H9 (cell line): ENCODE results near the gene GNLY. TPM values are rescaled to one million over a fixed set of nuclear protein-coding genes. Genes with fewer than 3 reads are reported as not detected.

Experiments used
- DNase-seq: peaks from one replicate; pipeline ENCODE4 v3.0.0-alpha.2; 2017
- H2AFZ ChIP-seq: one replicate; pipeline ENCODE4 v1.6.1; 2013; ENCODE audit warnings: mild to moderate bottlenecking, low read length, control low read depth, moderate library complexity
- H2AK5ac ChIP-seq: 2 replicates; pipeline ENCODE4 v1.6.1; 2013; ENCODE audit warnings: low read length, control low read depth, mixed read lengths; ENCODE audit not compliant: insufficient read length
- H2BK120ac ChIP-seq: one replicate; pipeline ENCODE4 v1.6.1; 2013; ENCODE audit warnings: low read depth, mild to moderate bottlenecking, low read length, control low read depth, inconsistent platforms; ENCODE audit not compliant: poor library complexity, severe bottlenecking
- H2BK12ac ChIP-seq: 2 replicates; pipeline ENCODE4 v1.6.1; 2013; ENCODE audit warnings: low read length, control low read depth, mixed read lengths, low read depth; ENCODE audit not compliant: insufficient read length
- H2BK15ac ChIP-seq: 2 replicates; pipeline ENCODE4 v1.6.1; 2013; ENCODE audit warnings: low read depth, low read length, control low read depth
- H2BK20ac ChIP-seq: one replicate; pipeline ENCODE4 v1.6.1; 2013; ENCODE audit warnings: low read depth, mild to moderate bottlenecking, low read length, control low read depth, inconsistent platforms; ENCODE audit not compliant: poor library complexity, severe bottlenecking
- H2BK5ac ChIP-seq: 2 replicates; pipeline ENCODE4 v1.6.1; 2013; ENCODE audit warnings: low read length, control low read depth, mixed read lengths; ENCODE audit not compliant: insufficient read length
- H3K14ac ChIP-seq: 2 replicates; pipeline ENCODE4 v1.6.1; 2013; ENCODE audit warnings: low read length, control low read depth; ENCODE audit not compliant: insufficient read depth
- H3K18ac ChIP-seq: 2 replicates; pipeline ENCODE4 v1.6.1; 2013; ENCODE audit warnings: low read depth, mild to moderate bottlenecking, mixed read lengths, low read length, control low read depth; ENCODE audit not compliant: insufficient read length
- H3K23ac ChIP-seq: 2 replicates; pipeline ENCODE4 v1.6.1; 2013; ENCODE audit warnings: low read length, control low read depth, mixed read lengths, low read depth; ENCODE audit not compliant: insufficient read length
- H3K23me2 ChIP-seq: 2 replicates; pipeline ENCODE4 v1.6.1; 2013; ENCODE audit warnings: low read depth, mild to moderate bottlenecking, mixed read lengths, low read length, control low read depth; ENCODE audit not compliant: insufficient read length, poor library complexity, severe bottlenecking
- H3K27ac ChIP-seq: 2 replicates; pipeline ENCODE4 v1.5.1; 2013; ENCODE audit warnings: low read length, control low read depth, mixed read lengths, low read depth; ENCODE audit not compliant: insufficient read length
- H3K27me3 ChIP-seq: 2 replicates; pipeline ENCODE4 v1.6.1; 2013; ENCODE audit warnings: low read length, control low read depth, inconsistent platforms; ENCODE audit not compliant: insufficient read depth
- H3K4ac ChIP-seq: 2 replicates; pipeline ENCODE4 v1.6.1; 2013; ENCODE audit warnings: low read depth, mild to moderate bottlenecking, control low read depth, inconsistent platforms, low read length, moderate library complexity
- H3K4me1 ChIP-seq: 2 replicates; pipeline ENCODE4 v1.6.1; 2013; ENCODE audit warnings: low read length, control low read depth, inconsistent platforms; ENCODE audit not compliant: insufficient read depth
- H3K4me2 ChIP-seq: 2 replicates; pipeline ENCODE4 v1.6.1; 2013; ENCODE audit warnings: low read length, control low read depth, mixed read lengths; ENCODE audit not compliant: insufficient read length, insufficient read depth
- H3K56ac ChIP-seq: 2 replicates; pipeline ENCODE4 v1.6.1; 2013; ENCODE audit warnings: low read depth, mild to moderate bottlenecking, mixed read lengths, low read length, control low read depth; ENCODE audit not compliant: insufficient read length
- H3K79me1 ChIP-seq: 2 replicates; pipeline ENCODE4 v1.6.1; 2013; ENCODE audit warnings: low read depth, mild to moderate bottlenecking, moderate library complexity, low read length, control low read depth, inconsistent platforms; ENCODE audit not compliant: insufficient read depth, poor library complexity, severe bottlenecking
- H3K79me2 ChIP-seq: 2 replicates; pipeline ENCODE4 v1.6.1; 2013; ENCODE audit warnings: low read length, control low read depth, inconsistent platforms; ENCODE audit not compliant: insufficient read depth
- H3K9ac ChIP-seq: 2 replicates; pipeline ENCODE4 v1.6.1; 2013; ENCODE audit warnings: low read length, control low read depth, mixed read lengths; ENCODE audit not compliant: insufficient read length; ENCODE audit errors: extremely low read depth
- H3K9me3 ChIP-seq: one replicate; pipeline ENCODE4 v1.6.1; 2013; ENCODE audit warnings: low read depth, low read length, inconsistent platforms; ENCODE audit not compliant: control insufficient read depth
- H3T11ph ChIP-seq: one replicate; pipeline ENCODE4 v1.6.1; 2013; ENCODE audit warnings: mild to moderate bottlenecking, low read length, control low read depth, inconsistent platforms
- H4K20me1 ChIP-seq: one replicate; pipeline ENCODE4 v1.6.1; 2013; ENCODE audit not compliant: control insufficient read depth, insufficient read length, insufficient read depth
- H4K5ac ChIP-seq: 2 replicates; pipeline ENCODE4 v1.6.1; 2013; ENCODE audit warnings: low read depth, mild to moderate bottlenecking, mixed read lengths, low read length, control low read depth; ENCODE audit not compliant: insufficient read length
- H4K8ac ChIP-seq: replicated peaks from 2 replicates; pipeline ENCODE4 v1.6.1; 2013; ENCODE audit warnings: low read length, control low read depth, mixed read lengths, low read depth; ENCODE audit not compliant: insufficient read length
- H4K91ac ChIP-seq: 2 replicates; pipeline ENCODE4 v1.6.1; 2013; ENCODE audit warnings: low read depth, mild to moderate bottlenecking, moderate library complexity, mixed read lengths, low read length, control low read depth; ENCODE audit not compliant: insufficient read length
- H3K27ac Mint-ChIP-seq, 3 experiments: 2 replicates in 2 of 3; 3 replicates in 1 of 3; pipeline ENCODE4 v1.8.0; 2020 to 2021; ENCODE audit warnings: mixed read lengths in 3 of 3, mild to moderate bottlenecking in 1 of 3, moderate library complexity in 1 of 3
- H3K27me3 Mint-ChIP-seq: 2 replicates; pipeline ENCODE4 v1.8.0; 2021; ENCODE audit warnings: low read depth, mild to moderate bottlenecking, moderate library complexity, mixed read lengths
- H3K36me3 Mint-ChIP-seq, 3 experiments: 2 replicates in 2 of 3; 3 replicates in 1 of 3; pipeline ENCODE4 v1.8.0; 2020 to 2021; ENCODE audit warnings: low read depth in 3 of 3, mixed read lengths in 3 of 3; ENCODE audit not compliant: insufficient read depth in 1 of 3
- H3K4me1 Mint-ChIP-seq, 2 experiments: 2 replicates each; pipeline ENCODE4 v1.8.0; 2020; ENCODE audit warnings: mixed read lengths in 2 of 2
- H3K4me3 Mint-ChIP-seq, 2 experiments: 2 replicates in 1 of 2; 3 replicates in 1 of 2; pipeline ENCODE4 v1.8.0; 2020 to 2021; ENCODE audit warnings: mild to moderate bottlenecking in 2 of 2, mixed read lengths in 2 of 2, moderate library complexity in 1 of 2
- H3K9me3 Mint-ChIP-seq, 2 experiments: 2 replicates in 1 of 2; 3 replicates in 1 of 2; pipeline ENCODE4 v1.8.0; 2020; ENCODE audit warnings: mild to moderate bottlenecking in 2 of 2, mixed read lengths in 2 of 2, moderate library complexity in 1 of 2
- WGBS: extraction: QIAGEN DNeasy Blood & Tissue Kit; methylation state at CpG from one replicate; pipeline ENCODE4 v1.1.7; 2013; ENCODE audit warnings: missing lambda C conversion rate, low lambda C conversion rate, mixed read lengths; ENCODE audit not compliant: insufficient read length; ENCODE audit errors: extremely low coverage; 5-methylcytosine and 5-hydroxymethylcytosine counted together
- total RNA-seq: library from RNA; stranded (reverse); gene quantifications from 2 replicates; pipeline ENCODE4 v1.2.1, GENCODE V29; 2021
- TF ChIP-seq, protein P1 (sequence below): fragments of 200-600 bp; sonication (generic); conservative IDR thresholded peaks from 3 replicates; pipeline ENCODE4 v1.8.0; 2021; ENCODE audit warnings: antibody characterized with exemption, mild to moderate bottlenecking

Gene GNLY
- total RNA-seq, 1 experiment from 2014 or later, result not detected

GRCh38 chr2:85712849-85713612, 18.9 kb downstream of the GNLY start:
- Histone ChIP-seq H3K9ac (no peak overlapping the region), H3K23me2 (no peaks in the 10 kb centered on the region), H2BK120ac (no peak overlapping the region), H3K56ac (no peak overlapping the region), H3T11ph (no peak overlapping the region), H4K91ac (no peak overlapping the region), H2BK5ac (no peak overlapping the region), H3K14ac (no peak overlapping the region), H4K20me1 (no peaks in the 10 kb centered on the region), H3K79me1 (no peaks in the 10 kb centered on the region), H4K8ac (no peak overlapping the region), H3K9me3 (no peaks in the 10 kb centered on the region), H2BK12ac (no peak overlapping the region), H2BK20ac (no peak overlapping the region), H3K4me2 (no peak overlapping the region), H2AFZ (no peak overlapping the region), H3K79me2 (no peaks in the 10 kb centered on the region), H3K23ac (no peak overlapping the region), H2BK15ac (no peak overlapping the region), H3K4ac (no peak overlapping the region), H2AK5ac (no peak overlapping the region), H3K4me1 (no peaks in the 10 kb centered on the region), H3K27me3 (peaks cover 3% of the 10 kb centered on the region; the same call in 1 of the 2 replicates), H3K27ac (no peak overlapping the region), H3K18ac (no peak overlapping the region), H4K5ac (no peak overlapping the region)
- H3K4me1 Mint-ChIP-seq, result peaks cover 5 to 13% of the 10 kb centered on the region in 2 experiments
- H3K27ac Mint-ChIP-seq, result no peak overlapping the region; a peak in 1 of 7 replicates
- DNase-seq, result no peak
- H3K27me3 Mint-ChIP-seq, result peaks cover 16% of the 10 kb centered on the region
- H3K9me3 Mint-ChIP-seq, result no peaks in the 10 kb centered on the region; a peak in 1 of 5 replicates
- TF ChIP-seq, protein P1, sequence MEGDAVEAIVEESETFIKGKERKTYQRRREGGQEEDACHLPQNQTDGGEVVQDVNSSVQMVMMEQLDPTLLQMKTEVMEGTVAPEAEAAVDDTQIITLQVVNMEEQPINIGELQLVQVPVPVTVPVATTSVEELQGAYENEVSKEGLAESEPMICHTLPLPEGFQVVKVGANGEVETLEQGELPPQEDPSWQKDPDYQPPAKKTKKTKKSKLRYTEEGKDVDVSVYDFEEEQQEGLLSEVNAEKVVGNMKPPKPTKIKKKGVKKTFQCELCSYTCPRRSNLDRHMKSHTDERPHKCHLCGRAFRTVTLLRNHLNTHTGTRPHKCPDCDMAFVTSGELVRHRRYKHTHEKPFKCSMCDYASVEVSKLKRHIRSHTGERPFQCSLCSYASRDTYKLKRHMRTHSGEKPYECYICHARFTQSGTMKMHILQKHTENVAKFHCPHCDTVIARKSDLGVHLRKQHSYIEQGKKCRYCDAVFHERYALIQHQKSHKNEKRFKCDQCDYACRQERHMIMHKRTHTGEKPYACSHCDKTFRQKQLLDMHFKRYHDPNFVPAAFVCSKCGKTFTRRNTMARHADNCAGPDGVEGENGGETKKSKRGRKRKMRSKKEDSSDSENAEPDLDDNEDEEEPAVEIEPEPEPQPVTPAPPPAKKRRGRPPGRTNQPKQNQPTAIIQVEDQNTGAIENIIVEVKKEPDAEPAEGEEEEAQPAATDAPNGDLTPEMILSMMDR, result no peak
- no peak overlapping the region for H3K4me3 Mint-ChIP-seq
- no CpG with 5 or more reads among the region's 9 CpGs for whole genome bisulfite sequencing
- no peaks in the 10 kb centered on the region for H3K36me3 Mint-ChIP-seq
